ENCODE data around the gene TAF4B. TPM values are rescaled to one million over a fixed set of nuclear protein-coding genes. Genes with fewer than 3 reads are reported as not detected.

Gene TAF4B
- total and polyA plus RNA-seq, 3 donors from 2014 or later = 11.6 to 57.5 (median 55.9) TPM

GRCh38 chr18:26206488-26206887 is 19.8 kb upstream of the TAF4B start:
- H3K4me1 ChIP-seq = no peaks in the 10 kb centered on the region
- H3K4me3 ChIP-seq = no peak overlapping the region
- no peak overlapping the region for H3K27ac ChIP-seq
- no peaks in the 10 kb centered on the region for H3K27me3 ChIP-seq
- no peak for DNase-seq
- TF ChIP-seq CTCF (IDR thresholded peaks at IDR 0.05) (no peak), POLR2A (IDR thresholded peaks at IDR 0.05) (no peak)
- intact Hi-C loops (cut with DNase I; ENCODE audit: low total_unique reads) = no loop called here
- no peaks in the 10 kb centered on the region for H3K36me3 ChIP-seq (ENCODE audit: low read depth, missing control alignments)
- no peaks in the 10 kb centered on the region for H3K9me3 ChIP-seq
- WGBS, 2 donors = 94 to 97% methylated on average over 2 of the region's 2 CpGs

GRCh38 chr18:26207937-26208336 is 18.3 kb upstream of the TAF4B start:
- no peaks in the 10 kb centered on the region for H3K4me1 ChIP-seq
- no peaks in the 10 kb centered on the region for H3K9me3 ChIP-seq
- intact Hi-C loops (cut with DNase I; ENCODE audit: low total_unique reads) = no loop called here
- no peaks in the 10 kb centered on the region for H3K27me3 ChIP-seq
- 82 to 86% methylated on average over 3 of the region's 3 CpGs for WGBS, 2 donors
- DNase-seq = no peak
- TF ChIP-seq POLR2A (IDR thresholded peaks at IDR 0.05) (no peak), CTCF (IDR thresholded peaks at IDR 0.05) (no peak)
- H3K27ac ChIP-seq = no peak overlapping the region
- H3K4me3 ChIP-seq = no peak overlapping the region
- H3K36me3 ChIP-seq (ENCODE audit: low read depth, missing control alignments) = no peaks in the 10 kb centered on the region

- Histone ChIP-seq H3K4me1 (no peaks in the 10 kb centered on the region), H3K27me3 (no peaks in the 10 kb centered on the region), H3K27ac (no peak overlapping the region), H3K36me3 (ENCODE audit: low read depth, missing control alignments) (no peaks in the 10 kb centered on the region), H3K9me3 (no peaks in the 10 kb centered on the region), H3K4me3 (no peak overlapping the region)
- intact Hi-C loops (cut with DNase I; ENCODE audit: low total_unique reads) = no loop called here
- TF ChIP-seq POLR2A (IDR thresholded peaks at IDR 0.05) (no peak), CTCF (IDR thresholded peaks at IDR 0.05) (no peak)
- DNase-seq = no peak
- 56 to 61% methylated on average over 2 of the region's 2 CpGs for WGBS, 2 donors
These were observed 17.3 kb upstream of the TAF4B start for GRCh38 chr18:26208977-26209376.

- intact Hi-C loops (cut with DNase I; ENCODE audit: low total_unique reads) = no loop called here
- H3K9me3 ChIP-seq = no peaks in the 10 kb centered on the region
- TF ChIP-seq CTCF (IDR thresholded peaks at IDR 0.05) = no peak
- no peak overlapping the region for H3K27ac ChIP-seq
- DNase-seq = no peak
- no peaks in the 10 kb centered on the region for H3K27me3 ChIP-seq
- no peaks in the 10 kb centered on the region for H3K36me3 ChIP-seq (ENCODE audit: low read depth, missing control alignments)
- no peaks in the 10 kb centered on the region for H3K4me1 ChIP-seq
- 82 to 94% methylated on average over 4 of the region's 4 CpGs for WGBS, 2 donors
- no peak overlapping the region for H3K4me3 ChIP-seq
These were observed 16.1 kb upstream of the TAF4B start for GRCh38 chr18:26210147-26210546.

- DNase-seq = no peak
- intact Hi-C loops (cut with DNase I; ENCODE audit: low total_unique reads) = no loop called here
- Histone ChIP-seq H3K27me3 (no peaks in the 10 kb centered on the region), H3K27ac (no peak overlapping the region), H3K4me1 (no peaks in the 10 kb centered on the region), H3K4me3 (no peak overlapping the region), H3K36me3 (ENCODE audit: low read depth, missing control alignments) (no peaks in the 10 kb centered on the region), H3K9me3 (no peaks in the 10 kb centered on the region)
- 74 to 78% methylated on average over 7 of the region's 7 CpGs for WGBS, 2 donors
- TF ChIP-seq CTCF (IDR thresholded peaks at IDR 0.05) = no peak
- no peak for TF ChIP-seq POLR2A (IDR thresholded peaks at IDR 0.05)
These were observed 10.8 kb upstream of the TAF4B start for GRCh38 chr18:26215247-26215970.

Measured in testis (tissue), 3 donors.